ENCODE measurements around the gene SLC27A4.

DNA sequence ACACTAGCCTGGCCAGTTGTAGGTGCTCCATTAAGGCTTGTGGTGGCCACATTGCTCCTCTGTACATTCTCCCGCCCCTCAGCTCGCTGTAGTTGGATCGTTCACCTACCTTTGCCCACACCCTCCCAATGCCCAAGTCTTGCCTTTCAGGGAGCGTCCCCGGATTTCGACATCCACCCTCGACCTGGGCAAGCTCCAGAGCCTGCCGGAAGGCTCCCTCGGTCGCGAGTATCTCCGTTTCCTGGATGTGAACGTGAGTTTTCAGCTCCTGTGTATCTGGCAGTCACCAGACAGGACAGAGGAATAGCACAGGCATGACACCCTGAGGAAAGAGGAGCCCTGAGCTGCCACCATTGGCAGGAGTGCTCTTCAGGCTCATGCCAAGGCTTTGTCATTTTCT, 14.7 kb upstream of the SLC27A4 start:
- TF ChIP-seq, protein P1, sequence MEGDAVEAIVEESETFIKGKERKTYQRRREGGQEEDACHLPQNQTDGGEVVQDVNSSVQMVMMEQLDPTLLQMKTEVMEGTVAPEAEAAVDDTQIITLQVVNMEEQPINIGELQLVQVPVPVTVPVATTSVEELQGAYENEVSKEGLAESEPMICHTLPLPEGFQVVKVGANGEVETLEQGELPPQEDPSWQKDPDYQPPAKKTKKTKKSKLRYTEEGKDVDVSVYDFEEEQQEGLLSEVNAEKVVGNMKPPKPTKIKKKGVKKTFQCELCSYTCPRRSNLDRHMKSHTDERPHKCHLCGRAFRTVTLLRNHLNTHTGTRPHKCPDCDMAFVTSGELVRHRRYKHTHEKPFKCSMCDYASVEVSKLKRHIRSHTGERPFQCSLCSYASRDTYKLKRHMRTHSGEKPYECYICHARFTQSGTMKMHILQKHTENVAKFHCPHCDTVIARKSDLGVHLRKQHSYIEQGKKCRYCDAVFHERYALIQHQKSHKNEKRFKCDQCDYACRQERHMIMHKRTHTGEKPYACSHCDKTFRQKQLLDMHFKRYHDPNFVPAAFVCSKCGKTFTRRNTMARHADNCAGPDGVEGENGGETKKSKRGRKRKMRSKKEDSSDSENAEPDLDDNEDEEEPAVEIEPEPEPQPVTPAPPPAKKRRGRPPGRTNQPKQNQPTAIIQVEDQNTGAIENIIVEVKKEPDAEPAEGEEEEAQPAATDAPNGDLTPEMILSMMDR (tag by site-specific recombination; IDR thresholded peaks at IDR 0.05), result no peak
- TF ChIP-seq ZNF830 (tag by site-specific recombination; IDR thresholded peaks at IDR 0.05; ENCODE audit: low read depth) (no peak), PRDM1 (tag by site-specific recombination; IDR thresholded peaks at IDR 0.05) (no peak), ZNF398 (tag by site-specific recombination; IDR thresholded peaks at IDR 0.05) (no peak), ZNF146 (tag by site-specific recombination; IDR thresholded peaks at IDR 0.05) (no peak), OVOL3 (tag by site-specific recombination; IDR thresholded peaks at IDR 0.05) (no peak), ZNF792 (tag by site-specific recombination; IDR thresholded peaks at IDR 0.05) (no peak)
- TF ChIP-seq, protein P2, sequence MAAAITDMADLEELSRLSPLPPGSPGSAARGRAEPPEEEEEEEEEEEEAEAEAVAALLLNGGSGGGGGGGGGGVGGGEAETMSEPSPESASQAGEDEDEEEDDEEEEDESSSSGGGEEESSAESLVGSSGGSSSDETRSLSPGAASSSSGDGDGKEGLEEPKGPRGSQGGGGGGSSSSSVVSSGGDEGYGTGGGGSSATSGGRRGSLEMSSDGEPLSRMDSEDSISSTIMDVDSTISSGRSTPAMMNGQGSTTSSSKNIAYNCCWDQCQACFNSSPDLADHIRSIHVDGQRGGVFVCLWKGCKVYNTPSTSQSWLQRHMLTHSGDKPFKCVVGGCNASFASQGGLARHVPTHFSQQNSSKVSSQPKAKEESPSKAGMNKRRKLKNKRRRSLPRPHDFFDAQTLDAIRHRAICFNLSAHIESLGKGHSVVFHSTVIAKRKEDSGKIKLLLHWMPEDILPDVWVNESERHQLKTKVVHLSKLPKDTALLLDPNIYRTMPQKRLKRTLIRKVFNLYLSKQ (tag by site-specific recombination; IDR thresholded peaks at IDR 0.05; ENCODE audit: borderline replicate concordance), result no peak
- TF ChIP-seq, protein P3, sequence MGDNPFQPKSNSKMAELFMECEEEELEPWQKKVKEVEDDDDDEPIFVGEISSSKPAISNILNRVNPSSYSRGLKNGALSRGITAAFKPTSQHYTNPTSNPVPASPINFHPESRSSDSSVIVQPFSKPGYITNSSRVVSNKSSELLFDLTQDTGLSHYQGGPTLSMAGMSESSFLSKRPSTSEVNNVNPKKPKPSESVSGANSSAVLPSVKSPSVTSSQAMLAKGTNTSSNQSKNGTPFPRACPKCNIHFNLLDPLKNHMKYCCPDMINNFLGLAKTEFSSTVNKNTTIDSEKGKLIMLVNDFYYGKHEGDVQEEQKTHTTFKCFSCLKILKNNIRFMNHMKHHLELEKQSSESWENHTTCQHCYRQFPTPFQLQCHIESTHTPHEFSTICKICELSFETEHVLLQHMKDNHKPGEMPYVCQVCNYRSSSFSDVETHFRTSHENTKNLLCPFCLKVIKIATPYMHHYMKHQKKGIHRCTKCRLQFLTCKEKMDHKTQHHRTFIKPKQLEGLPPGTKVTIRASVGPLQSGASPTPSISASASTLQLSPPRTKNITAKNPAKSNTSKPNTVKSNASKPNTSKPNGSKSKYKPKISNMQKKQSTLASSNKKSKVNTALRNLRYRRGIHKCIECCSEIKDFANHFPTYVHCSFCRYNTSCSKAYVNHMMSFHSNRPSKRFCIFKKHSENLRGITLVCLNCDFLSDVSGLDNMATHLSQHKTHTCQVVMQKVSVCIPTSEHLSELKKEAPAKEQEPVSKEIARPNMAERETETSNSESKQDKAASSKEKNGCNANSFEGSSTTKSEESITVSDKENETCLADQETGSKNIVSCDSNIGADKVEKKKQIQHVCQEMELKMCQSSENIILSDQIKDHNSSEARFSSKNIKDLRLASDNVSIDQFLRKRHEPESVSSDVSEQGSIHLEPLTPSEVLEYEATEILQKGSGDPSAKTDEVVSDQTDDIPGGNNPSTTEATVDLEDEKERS (tag by site-specific recombination; IDR thresholded peaks at IDR 0.05), result no peak

Data from HEK293 (cell line).